ENCODE data around the gene ATP6V1C2. TPM values are rescaled to one million over a fixed set of nuclear protein-coding genes. Genes with fewer than 3 reads are reported as not detected.

ATP6V1C2 gene
- total and polyA plus RNA-seq, 2 donors from 2014 or later = 4.2 to 38.0 TPM

GRCh38 chr2:10717628-10718027 is 3.8 kb upstream of the ATP6V1C2 start:
- no peaks in the 10 kb centered on the region for H3K36me3 ChIP-seq (ENCODE audit: control insufficient read depth in 2 of 3, insufficient read depth in 3 of 3, low read length in 3 of 3)
- H3K9me3 ChIP-seq (ENCODE audit: control insufficient read depth in 2 of 3, insufficient read depth in 1 of 3, low read length in 3 of 3) = no peaks in the 10 kb centered on the region
- peaks cover 16% of the 10 kb centered on the region for H3K27me3 ChIP-seq (ENCODE audit: control insufficient read depth, insufficient read depth, low read length)
- DNase-seq (no peak), FAIRE-seq (no peak)
- H3K4me1 ChIP-seq (ENCODE audit: control insufficient read depth in 2 of 3, insufficient read depth in 2 of 3, low read depth in 1 of 3, low read length in 3 of 3) = peaks cover 0 to 9% (median 0%) of the 10 kb centered on the region in 3 donors
- H3K27ac ChIP-seq (ENCODE audit: low read depth in 2 of 2, low read length in 2 of 2) = no peak overlapping the region
- intact Hi-C loops (cut with DNase I) = no loop called here
- H3K4me3 ChIP-seq (ENCODE audit: low read length in 3 of 3) = no peak overlapping the region
- no peak overlapping the region for H3K9ac ChIP-seq (ENCODE audit: low read length in 3 of 3)
- no peak for TF ChIP-seq CTCF (IDR thresholded peaks at IDR 0.05; ENCODE audit: borderline replicate concordance, extremely low read depth, insufficient read depth)

GRCh38 chr2:10720306-10720705 is 1.1 kb upstream of the ATP6V1C2 start:
- Histone ChIP-seq H3K27me3 (ENCODE audit: control insufficient read depth, insufficient read depth, low read length) (peaks cover 27% of the 10 kb centered on the region), H3K4me3 (ENCODE audit: low read length in 3 of 3) (no peak overlapping the region), H3K9ac (ENCODE audit: low read length in 3 of 3) (no peak overlapping the region), H3K36me3 (ENCODE audit: control insufficient read depth in 2 of 3, insufficient read depth in 3 of 3, low read length in 3 of 3) (no peaks in the 10 kb centered on the region), H3K9me3 (ENCODE audit: control insufficient read depth in 2 of 3, insufficient read depth in 1 of 3, low read length in 3 of 3) (no peaks in the 10 kb centered on the region), H3K4me1 (ENCODE audit: control insufficient read depth in 2 of 3, insufficient read depth in 2 of 3, low read depth in 1 of 3, low read length in 3 of 3) (peaks cover 0 to 9% (median 0%) of the 10 kb centered on the region in 3 donors), H3K27ac (ENCODE audit: low read depth in 2 of 2, low read length in 2 of 2) (no peak overlapping the region)
- FAIRE-seq (no peak), DNase-seq (peak in 1 of 5 donors; percentile 47)
- TF ChIP-seq CTCF (IDR thresholded peaks at IDR 0.05; ENCODE audit: borderline replicate concordance, extremely low read depth, insufficient read depth) = no peak
- intact Hi-C loops (cut with DNase I) = no loop called here

- TF ChIP-seq CTCF (IDR thresholded peaks at IDR 0.05; ENCODE audit: borderline replicate concordance, extremely low read depth, insufficient read depth) = no peak
- H3K4me1 ChIP-seq (ENCODE audit: control insufficient read depth in 2 of 3, insufficient read depth in 2 of 3, low read depth in 1 of 3, low read length in 3 of 3) = peaks cover 0 to 9% (median 0%) of the 10 kb centered on the region in 3 donors
- intact Hi-C loops (cut with DNase I) = no loop called here
- no peak overlapping the region for H3K9ac ChIP-seq (ENCODE audit: low read length in 3 of 3)
- no peaks in the 10 kb centered on the region for H3K9me3 ChIP-seq (ENCODE audit: control insufficient read depth in 2 of 3, insufficient read depth in 1 of 3, low read length in 3 of 3)
- no peak overlapping the region for H3K27ac ChIP-seq (ENCODE audit: low read depth in 2 of 2, low read length in 2 of 2)
- DNase-seq (peak in 2 of 5 donors; percentile 19 to 58), FAIRE-seq (no peak)
- H3K36me3 ChIP-seq (ENCODE audit: control insufficient read depth in 2 of 3, insufficient read depth in 3 of 3, low read length in 3 of 3) = no peaks in the 10 kb centered on the region
- peaks cover 27% of the 10 kb centered on the region for H3K27me3 ChIP-seq (ENCODE audit: control insufficient read depth, insufficient read depth, low read length)
- H3K4me3 ChIP-seq (ENCODE audit: low read length in 3 of 3) = peak overlapping the region in 1 of 3 donors; percentile 37
These were observed 459 bp upstream of the ATP6V1C2 start for GRCh38 chr2:10720947-10721395.

Data from kidney (tissue), 14 donors.